KOPT-K1 (cell line): ENCODE measurements around the gene PIGN.

Source experiments
- H3K27ac ChIP-seq: fragments of 200-600 bp; sonication (generic); 2 replicates; pipeline ENCODE4 v1.5.1; 2016; ENCODE audit warnings: antibody characterized with exemption, mild to moderate bottlenecking, low read depth, low read length; ENCODE audit not compliant: poor library complexity, severe bottlenecking
- H3K36me3 ChIP-seq: fragments of 200-600 bp; sonication (generic); 2 replicates; pipeline ENCODE4 v1.5.1; 2017; ENCODE audit warnings: antibody characterized with exemption, mild to moderate bottlenecking, low read length, moderate library complexity; ENCODE audit not compliant: insufficient read depth
- H3K9me3 ChIP-seq: fragments of 200-600 bp; sonication (generic); 2 replicates; pipeline ENCODE4 v1.5.1; 2017; ENCODE audit warnings: antibody characterized with exemption, low read length, mild to moderate bottlenecking; ENCODE audit not compliant: insufficient read depth, poor library complexity, severe bottlenecking

The PIGN gene

DNA sequence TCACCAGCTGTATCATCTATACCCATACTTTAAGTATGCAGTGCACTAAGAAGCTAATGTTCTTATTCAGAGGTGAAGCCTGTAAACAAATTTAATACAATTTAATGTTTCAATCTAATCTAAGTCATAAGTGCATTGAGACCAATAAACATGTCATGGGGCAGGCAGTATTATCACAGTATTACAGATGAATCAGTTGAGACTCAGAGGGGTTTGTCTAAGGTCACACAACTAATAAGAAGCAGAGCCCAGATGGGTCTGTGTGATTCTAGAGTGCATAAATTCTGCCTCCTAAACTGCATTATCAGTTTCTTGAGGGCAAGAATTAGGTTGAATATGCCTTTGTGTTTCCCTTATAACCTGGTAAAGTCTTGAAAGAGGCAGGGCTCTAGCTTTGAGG is 153.1 kb downstream of the PIGN start:
- Histone ChIP-seq H3K9me3 (no peaks in the 10 kb centered on the region), H3K27ac (no peak overlapping the region), H3K36me3 (no peaks in the 10 kb centered on the region)

DNA sequence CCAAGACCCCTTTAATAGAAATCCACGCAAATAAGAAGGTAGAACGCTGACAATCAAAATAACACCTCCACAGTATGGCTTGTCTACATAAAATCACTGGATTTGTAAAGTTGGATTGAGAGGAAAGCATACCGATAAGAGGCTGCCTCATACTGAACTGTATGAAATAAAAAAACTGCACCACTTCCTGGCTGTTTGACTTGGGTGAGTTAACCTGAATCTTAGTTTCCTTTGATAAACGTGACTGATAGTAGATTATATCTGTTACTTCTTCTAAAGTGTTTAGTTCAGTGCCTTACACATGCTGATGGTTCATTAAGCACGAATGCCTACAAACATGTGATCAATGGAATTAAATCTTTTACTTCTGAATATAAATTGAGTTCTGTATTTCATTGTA is 153.6 kb downstream of the PIGN start:
- H3K36me3 ChIP-seq, result no peaks in the 10 kb centered on the region
- H3K9me3 ChIP-seq, result no peaks in the 10 kb centered on the region
- no peak overlapping the region for H3K27ac ChIP-seq

DNA sequence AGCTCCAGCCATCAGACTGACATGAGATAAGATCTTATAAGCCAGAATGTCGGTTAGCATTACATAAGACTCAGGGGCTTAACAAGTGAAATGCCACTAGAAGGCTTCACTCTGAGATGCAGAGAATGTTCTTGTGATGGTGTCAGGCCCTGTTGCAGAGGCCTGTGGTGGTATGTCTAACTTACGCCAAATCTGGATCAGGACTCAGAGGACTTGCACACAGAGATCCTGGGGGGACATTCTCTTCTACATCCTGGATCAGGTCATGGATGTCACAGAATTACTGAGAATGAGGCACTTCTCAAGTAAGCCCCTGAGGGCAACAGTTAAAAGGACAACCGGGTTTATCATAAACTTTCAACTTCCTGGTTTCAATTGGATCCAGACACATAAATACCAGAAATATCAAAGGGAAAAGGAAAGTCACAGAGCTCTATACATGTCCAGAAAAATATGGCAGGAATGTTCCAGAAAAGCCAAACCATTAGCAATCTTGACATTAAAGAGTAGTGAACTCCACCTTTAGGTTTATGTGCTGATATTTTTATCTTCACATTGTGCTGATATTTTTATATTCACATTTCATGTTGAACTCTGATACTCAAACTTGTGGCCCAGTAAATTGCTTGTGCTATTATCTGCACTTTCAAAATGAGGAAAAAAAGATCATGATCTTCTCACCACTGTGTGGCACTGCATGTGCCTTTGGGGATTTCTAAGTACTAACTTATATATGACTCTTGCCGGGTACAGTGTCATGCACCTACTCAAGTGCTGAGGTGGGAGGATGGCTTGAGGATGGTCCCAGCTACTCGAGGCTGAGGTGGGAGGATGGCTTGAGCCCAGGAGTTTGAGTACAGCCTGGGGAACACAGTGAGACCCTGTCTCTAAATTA is 156.5 kb downstream of the PIGN start:
- H3K9me3 ChIP-seq, result no peaks in the 10 kb centered on the region
- H3K27ac ChIP-seq, result no peak overlapping the region
- H3K36me3 ChIP-seq, result no peaks in the 10 kb centered on the region

DNA sequence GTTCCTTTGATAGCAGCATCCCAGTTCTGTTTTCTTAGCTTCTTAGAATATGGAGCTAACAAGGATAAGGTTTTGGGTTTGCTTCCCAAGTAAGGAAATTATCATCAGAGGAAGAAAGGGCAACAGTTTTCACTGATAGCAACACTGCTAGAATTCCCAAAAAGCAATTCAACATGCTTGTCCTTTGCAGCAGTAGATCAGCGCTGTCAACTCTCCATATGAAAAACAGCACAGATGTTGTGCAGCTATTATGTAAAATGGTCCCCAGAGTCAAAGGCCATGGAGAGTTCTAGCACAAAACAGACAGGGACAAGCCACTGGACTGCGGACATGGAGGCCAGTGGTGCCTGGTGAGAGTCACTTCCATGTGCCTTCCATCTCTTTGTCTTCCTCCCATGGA is 158.1 kb downstream of the PIGN start:
- no peaks in the 10 kb centered on the region for H3K36me3 ChIP-seq
- no peak overlapping the region for H3K27ac ChIP-seq
- no peaks in the 10 kb centered on the region for H3K9me3 ChIP-seq

DNA sequence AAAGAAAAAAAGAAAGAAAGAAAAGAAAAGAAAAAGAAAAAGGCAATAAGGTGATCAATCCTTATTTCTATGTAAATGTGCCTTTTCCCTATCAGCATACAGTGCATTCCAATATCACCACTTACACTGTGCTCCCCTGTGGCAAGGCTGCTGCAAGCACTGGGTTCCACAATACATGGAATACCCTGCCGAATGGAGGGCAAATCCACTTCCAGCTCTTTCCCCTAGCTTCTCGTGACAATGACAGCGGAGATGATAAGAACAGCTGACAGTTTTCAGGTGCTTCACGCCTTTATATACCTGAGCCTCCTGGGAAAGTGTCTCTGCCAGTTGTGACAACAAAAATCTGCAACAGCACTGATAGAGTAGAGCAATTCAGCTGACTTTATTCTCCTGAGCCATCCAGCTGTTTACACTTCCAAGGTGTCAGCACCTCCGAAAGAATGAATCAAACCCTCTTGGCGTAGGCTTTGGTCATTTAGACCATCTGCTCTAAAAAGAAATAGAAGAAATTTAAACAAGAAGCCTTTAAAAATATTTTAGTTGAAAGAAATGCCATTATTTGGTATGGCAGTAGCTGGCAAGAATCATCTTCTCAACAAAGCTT is 158.8 kb downstream of the PIGN start:
- H3K9me3 ChIP-seq, result no peaks in the 10 kb centered on the region
- no peaks in the 10 kb centered on the region for H3K36me3 ChIP-seq
- no peak overlapping the region for H3K27ac ChIP-seq

DNA sequence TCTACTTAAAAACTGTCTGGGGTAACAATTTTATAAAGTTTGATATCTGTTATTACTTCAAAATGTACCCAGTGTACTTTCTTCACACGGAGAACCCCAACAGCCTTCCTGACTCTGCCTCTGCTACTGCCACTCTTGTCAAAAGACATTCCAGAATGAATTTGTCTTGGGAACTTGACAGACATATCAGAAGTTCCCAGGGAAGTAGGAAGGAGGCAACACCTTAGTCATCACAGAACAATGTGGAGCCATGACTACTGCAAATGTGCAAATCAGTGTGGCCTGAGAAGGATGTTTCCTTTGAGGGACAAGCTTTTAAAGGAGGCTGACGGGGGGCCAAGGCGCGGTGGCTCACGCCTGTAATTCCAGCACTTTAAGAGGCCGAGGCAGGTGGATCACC is 160.3 kb downstream of the PIGN start:
- Histone ChIP-seq H3K9me3 (no peaks in the 10 kb centered on the region), H3K36me3 (no peaks in the 10 kb centered on the region), H3K27ac (no peak overlapping the region)

DNA sequence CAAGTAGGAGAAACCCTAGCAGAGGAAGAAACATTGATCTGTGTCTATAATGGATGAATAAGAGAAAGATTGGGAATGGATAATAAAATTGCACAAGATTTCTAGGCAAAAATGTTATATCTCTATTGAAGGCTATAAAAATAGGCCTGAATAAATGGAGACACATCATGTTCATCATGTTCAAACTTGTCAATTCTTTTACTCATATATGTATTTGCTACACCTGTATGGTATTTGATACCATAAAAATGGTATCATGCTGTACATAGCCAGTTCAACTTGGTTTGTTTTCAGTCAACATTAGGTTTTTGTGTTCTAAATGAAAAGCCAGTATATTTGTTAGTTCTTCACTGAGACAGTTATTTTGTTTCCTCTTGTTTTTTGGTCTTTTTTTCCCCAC is 161.9 kb downstream of the PIGN start:
- no peak overlapping the region for H3K27ac ChIP-seq
- H3K36me3 ChIP-seq, result no peaks in the 10 kb centered on the region
- H3K9me3 ChIP-seq, result no peaks in the 10 kb centered on the region

DNA sequence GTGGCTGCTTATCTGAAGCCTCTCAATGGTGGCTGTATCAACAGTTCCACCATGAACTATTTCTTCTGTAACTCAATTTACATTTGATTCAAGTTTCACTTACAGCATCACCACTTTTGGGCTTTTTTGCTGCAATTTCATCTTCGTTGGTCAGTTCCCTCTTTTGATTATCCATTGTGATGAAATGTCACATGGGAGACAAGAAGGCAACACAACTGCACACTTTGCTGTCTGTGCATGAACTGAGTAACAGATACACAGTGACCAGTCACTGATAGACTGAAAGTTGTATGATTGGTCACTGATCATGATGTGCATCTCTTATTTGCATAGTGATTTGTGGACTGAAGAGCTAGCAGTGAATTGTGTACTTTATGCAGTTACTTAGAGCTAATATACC is 163.3 kb downstream of the PIGN start:
- Histone ChIP-seq H3K9me3 (no peaks in the 10 kb centered on the region), H3K27ac (no peak overlapping the region), H3K36me3 (no peaks in the 10 kb centered on the region)

DNA sequence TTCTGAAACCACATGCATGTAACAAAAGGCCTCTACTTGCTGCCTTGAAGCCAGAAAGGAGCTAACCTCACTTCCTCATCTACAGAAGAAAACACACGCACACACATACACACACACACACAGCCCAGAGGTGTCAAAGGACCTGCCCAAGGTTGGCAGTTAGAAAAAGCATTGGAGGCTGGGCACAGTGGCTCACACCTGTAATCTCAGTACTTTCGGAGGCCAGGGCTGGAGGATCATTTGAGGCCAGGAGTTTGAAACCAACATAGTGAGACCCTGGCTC is 168.2 kb downstream of the PIGN start:
- H3K36me3 ChIP-seq, result no peaks in the 10 kb centered on the region
- H3K27ac ChIP-seq, result no peak overlapping the region
- no peaks in the 10 kb centered on the region for H3K9me3 ChIP-seq

DNA sequence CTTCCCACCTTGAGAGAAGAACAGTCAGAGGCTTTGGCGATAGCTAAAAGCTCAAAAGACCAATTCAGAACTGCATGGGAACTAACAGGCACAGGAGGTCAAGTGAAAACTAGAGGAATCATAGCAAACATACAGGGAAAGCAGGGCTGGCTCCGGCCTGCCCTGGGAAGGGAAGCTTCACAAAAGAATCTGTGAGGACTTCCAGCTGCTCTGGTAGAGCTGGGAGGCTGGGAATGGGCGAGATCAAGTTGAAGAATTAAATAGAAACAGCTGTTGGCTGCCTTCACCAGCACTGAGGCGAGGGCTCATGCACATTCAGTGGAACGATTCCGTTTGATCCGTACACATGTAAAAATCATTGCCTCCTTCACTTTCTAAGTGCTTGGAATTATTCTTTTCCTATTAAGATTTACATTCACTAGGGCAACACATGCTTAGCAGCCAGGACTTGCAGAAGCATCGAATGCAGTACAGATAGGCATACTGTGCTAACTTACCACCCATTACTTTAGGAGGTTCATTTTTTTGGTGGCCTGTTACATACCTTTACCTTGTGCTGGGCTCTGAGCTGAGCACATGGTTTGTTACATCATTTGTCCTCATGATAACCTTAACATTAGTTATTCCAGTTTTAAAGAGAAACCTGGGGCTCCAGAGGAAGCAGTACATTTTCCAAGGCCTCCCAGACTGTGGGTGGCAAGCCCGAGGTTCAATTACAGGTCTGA is 168.7 kb downstream of the PIGN start:
- no peaks in the 10 kb centered on the region for H3K36me3 ChIP-seq
- H3K27ac ChIP-seq, result no peak overlapping the region
- no peaks in the 10 kb centered on the region for H3K9me3 ChIP-seq

DNA sequence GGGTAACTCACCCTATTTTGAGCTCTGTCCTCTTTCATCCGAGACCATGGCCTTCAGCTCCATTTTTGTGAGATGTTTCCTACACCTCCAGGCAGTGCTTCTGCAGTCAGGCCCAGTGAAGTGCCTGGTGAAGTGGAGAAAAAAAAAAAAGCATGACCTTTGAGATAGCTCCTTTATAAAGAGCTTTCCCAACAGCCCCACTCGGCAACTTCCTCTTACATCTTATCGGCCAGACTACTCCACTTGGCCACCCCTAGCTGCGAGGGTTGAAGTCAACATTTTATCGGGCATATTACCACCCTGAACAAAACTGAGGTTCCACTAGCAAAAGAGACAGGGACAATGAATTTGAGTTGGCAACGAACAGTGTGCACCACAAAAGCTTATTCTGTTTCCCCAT is 169.2 kb downstream of the PIGN start:
- H3K27ac ChIP-seq, result no peak overlapping the region
- no peaks in the 10 kb centered on the region for H3K36me3 ChIP-seq
- no peaks in the 10 kb centered on the region for H3K9me3 ChIP-seq

DNA sequence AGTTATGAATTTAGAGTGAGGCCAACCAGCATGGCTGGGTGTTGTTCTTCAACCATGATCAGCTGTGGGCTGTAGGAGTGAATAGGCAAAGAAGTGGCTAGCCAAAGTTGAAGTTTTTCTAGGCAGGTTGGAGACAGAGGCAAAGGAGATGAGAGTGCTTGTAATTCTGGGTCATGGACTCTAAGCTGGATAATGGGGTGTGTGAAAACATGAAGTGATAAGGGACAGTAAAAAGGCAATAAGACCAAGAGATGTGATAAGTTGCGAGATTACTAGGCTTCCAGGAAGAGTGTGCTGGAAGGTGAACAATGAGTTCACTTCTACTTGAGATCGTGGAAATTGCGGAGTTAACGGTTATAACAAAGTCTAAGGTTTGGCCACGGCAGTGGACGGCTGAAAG is 175.4 kb downstream of the PIGN start:
- no peaks in the 10 kb centered on the region for H3K36me3 ChIP-seq
- no peak overlapping the region for H3K27ac ChIP-seq
- peaks cover 6% of the 10 kb centered on the region for H3K9me3 ChIP-seq

DNA sequence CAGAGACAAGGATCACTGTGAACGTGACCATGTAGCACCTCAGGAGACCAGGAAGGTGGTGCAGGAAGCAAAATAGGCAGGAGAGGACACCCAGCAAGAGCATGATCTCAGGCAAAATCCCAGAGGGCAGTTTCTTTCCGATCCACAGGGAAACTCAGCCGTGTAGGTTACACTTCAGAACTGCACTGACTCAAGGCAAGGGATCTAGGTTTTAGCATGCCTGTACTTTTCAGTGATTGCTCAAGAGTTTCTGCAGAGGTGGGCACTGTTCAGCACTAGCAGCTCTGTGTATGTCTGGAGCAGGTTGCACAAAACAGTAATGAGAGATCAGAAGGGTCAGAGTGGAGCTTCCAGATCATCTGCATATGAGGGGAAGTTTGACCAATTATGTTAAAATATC is 177.3 kb downstream of the PIGN start:
- Histone ChIP-seq H3K9me3 (peaks cover 24% of the 10 kb centered on the region), H3K27ac (no peak overlapping the region), H3K36me3 (no peaks in the 10 kb centered on the region)

DNA sequence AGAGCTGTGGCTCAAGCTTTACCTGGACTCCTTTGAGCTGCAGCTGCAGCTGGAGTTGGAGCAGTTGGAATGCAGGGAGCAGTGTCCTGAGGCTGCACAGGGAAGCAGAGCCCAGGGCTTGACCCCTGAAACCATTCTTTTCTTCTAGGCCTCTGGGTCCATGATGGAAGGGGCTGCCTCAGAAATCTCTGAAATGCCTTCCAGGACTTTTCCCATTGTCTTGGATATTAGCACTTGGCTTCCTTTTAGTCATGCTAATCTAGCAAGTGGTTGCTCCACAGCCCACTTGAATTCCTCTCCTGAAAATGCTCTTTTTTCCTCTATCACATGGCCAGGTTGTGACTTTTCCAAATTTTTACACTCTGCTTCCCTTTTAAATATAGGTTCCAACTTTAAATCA is 185.5 kb downstream of the PIGN start:
- Histone ChIP-seq H3K27ac (no peak overlapping the region), H3K9me3 (peaks cover 56% of the 10 kb centered on the region), H3K36me3 (no peaks in the 10 kb centered on the region)

DNA sequence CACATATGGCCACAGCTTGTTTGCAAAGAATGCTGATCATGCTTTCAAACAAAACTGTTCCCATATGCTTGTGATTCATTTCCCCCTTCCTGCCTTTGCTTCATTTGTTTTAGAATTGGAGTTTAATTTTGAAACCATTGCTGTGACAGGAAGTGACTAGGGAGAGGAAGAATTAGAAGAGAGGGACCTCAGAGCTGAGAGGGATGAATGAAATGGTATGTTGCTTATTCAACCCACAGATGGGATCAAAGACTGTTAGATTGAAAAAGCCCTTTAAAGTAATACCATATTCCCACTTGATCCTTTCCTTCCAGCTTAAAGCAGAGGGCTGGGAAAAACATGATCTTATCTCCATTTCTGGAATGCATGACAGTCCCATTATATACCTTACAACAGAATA is 187.9 kb downstream of the PIGN start:
- H3K9me3 ChIP-seq, result peaks cover 38% of the 10 kb centered on the region
- no peak overlapping the region for H3K27ac ChIP-seq
- no peaks in the 10 kb centered on the region for H3K36me3 ChIP-seq

DNA sequence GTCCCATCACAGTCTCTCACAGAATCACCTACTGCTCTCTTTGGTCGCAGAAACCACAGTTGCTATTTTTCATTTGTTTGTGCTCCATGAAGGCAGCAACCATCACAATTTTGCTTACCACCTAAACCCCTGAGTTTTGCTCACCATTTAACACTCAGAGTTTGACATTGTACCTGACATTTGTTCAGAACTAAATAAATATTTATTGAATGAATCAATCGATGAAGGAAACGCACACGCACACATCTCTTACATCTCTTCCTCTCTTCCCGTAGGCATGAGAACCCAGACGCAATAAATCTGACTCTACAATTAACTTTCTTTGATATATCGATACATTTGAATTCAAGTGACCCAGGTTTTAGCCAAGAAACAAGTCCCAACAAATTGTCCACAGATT is 188.5 kb downstream of the PIGN start:
- Histone ChIP-seq H3K27ac (no peak overlapping the region), H3K9me3 (peaks cover 32% of the 10 kb centered on the region), H3K36me3 (no peaks in the 10 kb centered on the region)
